GM23338 (cell line): Measurements from ENCODE around the gene PHF20. TPM values are rescaled to one million over a fixed set of nuclear protein-coding genes. Genes with fewer than 3 reads are reported as not detected.

Experiments
- ATAC-seq: fragments of 200-7000 bp; cut with Tn5 transposase; 3 replicates; pipeline ENCODE4 v1.9.1; 2020
- DNase-seq: peaks from one replicate; pipeline ENCODE4 v3.0.0-alpha.2; 2015; ENCODE audit warnings: low spot score
- H2AFZ ChIP-seq: fragments of 200-600 bp; sonication (generic); 2 replicates; pipeline ENCODE4 v1.8.0; 2016; ENCODE audit warnings: antibody characterized with exemption, mild to moderate bottlenecking, moderate library complexity
- H3F3A ChIP-seq: fragments of 200-600 bp; sonication (generic); replicated peaks from 2 replicates; pipeline ENCODE4 v1.8.0; 2017; ENCODE audit warnings: antibody characterized with exemption, mixed run types, low read depth
- H3K27ac ChIP-seq: fragments of 200-600 bp; sonication (generic); 2 replicates; pipeline ENCODE4 v1.6.1; 2016; ENCODE audit warnings: low read depth
- H3K27me3 ChIP-seq: fragments of 200-600 bp; sonication (generic); 2 replicates; pipeline ENCODE4 v1.8.0; 2016; ENCODE audit warnings: mild to moderate bottlenecking, mixed run types, moderate library complexity; ENCODE audit not compliant: insufficient read depth
- H3K36me3 ChIP-seq: fragments of 200-600 bp; sonication (generic); 2 replicates; pipeline ENCODE4 v1.8.0; 2016; ENCODE audit warnings: mild to moderate bottlenecking; ENCODE audit not compliant: insufficient read depth
- H3K4me1 ChIP-seq: fragments of 200-600 bp; sonication (generic); 2 replicates; pipeline ENCODE4 v1.8.0; 2016; ENCODE audit warnings: mild to moderate bottlenecking, moderate library complexity; ENCODE audit not compliant: insufficient read depth
- H3K4me2 ChIP-seq: fragments of 200-600 bp; sonication (generic); 2 replicates; pipeline ENCODE4 v1.7.1; 2017; ENCODE audit warnings: mixed run types
- H3K4me3 ChIP-seq: fragments of 200-600 bp; sonication (generic); 2 replicates; pipeline ENCODE4 v1.6.1; 2016; ENCODE audit warnings: mixed run types
- H3K79me2 ChIP-seq: fragments of 200-600 bp; sonication (generic); replicated peaks from 2 replicates; pipeline ENCODE4 v1.8.0; 2017; ENCODE audit warnings: mild to moderate bottlenecking; ENCODE audit not compliant: insufficient read depth
- H3K9me2 ChIP-seq: fragments of 200-600 bp; sonication (generic); 2 replicates; pipeline ENCODE4 v1.8.0; 2017; ENCODE audit not compliant: insufficient read depth
- H4K20me1 ChIP-seq: fragments of 200-600 bp; sonication (generic); replicated peaks from 2 replicates; pipeline ENCODE4 v1.8.0; 2017; ENCODE audit warnings: mild to moderate bottlenecking; ENCODE audit not compliant: insufficient read depth
- H3K27ac Mint-ChIP-seq: 2 replicates; pipeline ENCODE4 v1.8.0; 2020; ENCODE audit warnings: inconsistent platforms, mild to moderate bottlenecking, moderate library complexity, mixed read lengths
- H3K27me3 Mint-ChIP-seq: 3 replicates; pipeline ENCODE4 v1.8.0; 2022; ENCODE audit warnings: low read depth, mild to moderate bottlenecking, moderate library complexity, mixed read lengths, inconsistent platforms; ENCODE audit not compliant: insufficient read depth, poor library complexity
- H3K36me3 Mint-ChIP-seq: 3 replicates; pipeline ENCODE4 v1.8.0; 2021; ENCODE audit warnings: low read depth, mild to moderate bottlenecking, inconsistent platforms, moderate library complexity, mixed read lengths
- H3K4me1 Mint-ChIP-seq: 3 replicates; pipeline ENCODE4 v1.8.0; 2020; ENCODE audit warnings: mild to moderate bottlenecking, inconsistent platforms, mixed read lengths
- H3K4me3 Mint-ChIP-seq: 3 replicates; pipeline ENCODE4 v1.8.0; 2021; ENCODE audit warnings: moderate library complexity, mild to moderate bottlenecking, inconsistent platforms, mixed read lengths
- H3K9me3 Mint-ChIP-seq: 3 replicates; pipeline ENCODE4 v1.8.0; 2020; ENCODE audit warnings: moderate library complexity, mild to moderate bottlenecking, inconsistent platforms, mixed read lengths
- CTCF ChIP-seq, 2 experiments: fragments of 200-600 bp in 1 of 2; sonication (generic) in 1 of 2; conservative IDR thresholded peaks; 2 replicates each; pipeline versions ENCODE4 v1.5.1 to v1.6.1; 2016 to 2017; ENCODE audit warnings: antibody characterized with exemption in 2 of 2, low read depth in 2 of 2, mild to moderate bottlenecking in 2 of 2, moderate library complexity in 1 of 2
- ETS1 ChIP-seq: IDR thresholded peaks from 2 replicates; pipeline ENCODE4 v1.6.1; 2016; ENCODE audit warnings: antibody characterized with exemption
- EZH2phosphoT487 ChIP-seq: fragments of 200-600 bp; sonication (generic); IDR thresholded peaks from one replicate; pipeline ENCODE4 v1.8.1; 2018; ENCODE audit warnings: antibody characterized with exemption; ENCODE audit not compliant: unreplicated experiment
- NANOG ChIP-seq: IDR thresholded peaks from 2 replicates; pipeline ENCODE4 v1.6.1; 2016; ENCODE audit warnings: antibody characterized with exemption, borderline replicate concordance
- STAT1 ChIP-seq: IDR thresholded peaks from one replicate; pipeline ENCODE4 v1.6.1; 2016; ENCODE audit warnings: antibody characterized with exemption; ENCODE audit not compliant: unreplicated experiment
- ZNF114 ChIP-seq: fragments of 250-450 bp; sonication (Bioruptor Pico); IDR thresholded peaks from 2 replicates; pipeline ENCODE4 v1.5.0; 2020; ENCODE audit warnings: mild to moderate bottlenecking, moderate library complexity
- ZNF331 ChIP-seq: fragments of 250-450 bp; sonication (Bioruptor Pico); IDR thresholded peaks from 2 replicates; pipeline ENCODE4 v1.5.0; 2020; ENCODE audit warnings: low read depth, mild to moderate bottlenecking, moderate library complexity
- ZNF462 ChIP-seq: fragments of 250-450 bp; sonication (Bioruptor Pico); IDR thresholded peaks from 2 replicates; pipeline ENCODE4 v1.5.0; 2020; ENCODE audit warnings: mild to moderate bottlenecking, moderate library complexity
- polyA plus RNA-seq: library from polyadenylated mRNA; unstranded; fragments of >200 nt; fragmentation: Nextera tagmentation; extraction: Ambion mirVana; gene quantifications from 2 replicates; pipeline ENCODE4 v1.2.1, GENCODE V29; 2016
- total RNA-seq: library from RNA; depleted of rRNA; stranded (reverse); fragments of >200 nt; shearing (Covaris generic); gene quantifications from 2 replicates; pipeline ENCODE4 v1.2.3, GENCODE V29; 2014

PHF20 gene
- total and polyA plus RNA-seq, 2 experiments from 2014 or later = 71.8 to 103 TPM

DNA sequence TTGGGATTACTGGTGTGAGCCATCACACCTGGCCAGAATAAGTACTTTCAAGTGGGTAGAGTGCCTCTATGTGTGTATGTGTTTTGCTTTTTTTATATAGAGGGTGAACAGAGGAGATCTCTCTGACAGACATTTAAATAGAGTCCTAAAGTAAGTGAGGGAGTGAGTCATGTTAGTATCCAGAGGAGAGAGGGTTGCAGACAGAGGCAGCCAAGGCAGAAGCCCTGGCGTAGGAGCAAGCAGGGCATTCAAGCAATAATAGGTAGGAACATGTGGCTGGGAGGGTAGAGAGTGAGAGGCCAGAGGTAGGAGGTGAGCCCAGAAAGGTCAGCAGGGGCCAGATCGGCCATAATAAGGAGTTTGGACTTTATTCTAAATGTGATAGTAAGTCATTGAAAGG is 48.9 kb downstream of the PHF20 start (continued):
- no peak for TF ChIP-seq ZNF462 (CRISPR knock-in tag)
- no peak for TF ChIP-seq ETS1
- TF ChIP-seq ZNF331 (CRISPR knock-in tag) = no peak
- no peak for TF ChIP-seq EZH2phosphoT487
- TF ChIP-seq CTCF (conservative IDR thresholded peaks at IDR 0.05; ENCODE audit: low read depth in 2 of 2) = no peak
- TF ChIP-seq NANOG = no peak
- TF ChIP-seq STAT1 = no peak

GRCh38 chr20:35821807-35822242 is 50.0 kb downstream of the PHF20 start:
- no peaks in the 10 kb centered on the region for H3K9me2 ChIP-seq
- H3K4me1 ChIP-seq = no peaks in the 10 kb centered on the region
- H3F3A ChIP-seq = no peaks in the 10 kb centered on the region
- peaks cover 6% of the 10 kb centered on the region for H3K79me2 ChIP-seq
- H3K4me2 ChIP-seq = no peak overlapping the region
- TF ChIP-seq EZH2phosphoT487 = no peak
- TF ChIP-seq NANOG = no peak
- no peak for TF ChIP-seq ZNF114
- no peak overlapping the region for H3K4me3 ChIP-seq
- Mint-ChIP-seq H3K27ac (peak overlapping the region; percentile 3; the same call in 1 of the 2 replicates), H3K4me3 (no peak overlapping the region), H3K36me3 (peaks cover 26% of the 10 kb centered on the region), H3K27me3 (peaks cover 4% of the 10 kb centered on the region), H3K4me1 (peaks cover 2% of the 10 kb centered on the region; the same call in 2 of the 3 replicates), H3K9me3 (no peaks in the 10 kb centered on the region)
- no peaks in the 10 kb centered on the region for H3K36me3 ChIP-seq
- no peak for DNase-seq
- H4K20me1 ChIP-seq = peaks cover 8% of the 10 kb centered on the region; the same call in 1 of the 2 replicates
- no peaks in the 10 kb centered on the region for H3K27me3 ChIP-seq
- H2AFZ ChIP-seq = no peak overlapping the region
- ATAC-seq = no peak
- peak overlapping the region; percentile 78 for H3K27ac ChIP-seq
